Iris pigment epithelial cell (primary cell): ENCODE results near the gene MIXL1.
"Not testable (repeated sequence)": the region's sequence is repeated elsewhere in the genome, so short reads cannot be mapped to it uniquely, and the experiment has no call there.

Experiments used
- DNase-seq: peaks from one replicate; pipeline ENCODE4 v3.0.0-alpha.2; 2011; ENCODE audit warnings: low read depth

The MIXL1 gene

GRCh38 chr1:226215239-226215638 is 8.2 kb upstream of the MIXL1 start:
- DNase-seq: no peak

- DNase-seq: no peak
Observed at GRCh38 chr1:226216056-226216455, 7.4 kb upstream of the MIXL1 start.

- peak; percentile 25 for DNase-seq
Observed at GRCh38 chr1:226217273-226217672, 6.2 kb upstream of the MIXL1 start.

- DNase-seq: no peak
Observed at GRCh38 chr1:226220473-226221189, 2.8 kb upstream of the MIXL1 start.

GRCh38 chr1:226222686-226223085 is 778 bp upstream of the MIXL1 start:
- no peak for DNase-seq

- peak; percentile 20 for DNase-seq
Observed at GRCh38 chr1:226223786-226224244, 351 bp downstream of the MIXL1 start.

GRCh38 chr1:226226601-226227000 is 3.1 kb downstream of the MIXL1 start:
- DNase-seq: no peak

GRCh38 chr1:226233293-226233692 is 9.8 kb downstream of the MIXL1 start:
- DNase-seq: no peak

- no peak for DNase-seq
Observed at GRCh38 chr1:226233806-226234205, 10.3 kb downstream of the MIXL1 start.

GRCh38 chr1:226236826-226237225 is 13.4 kb downstream of the MIXL1 start:
- no peak for DNase-seq

GRCh38 chr1:226239421-226239820 is 16.0 kb downstream of the MIXL1 start:
- no peak for DNase-seq

GRCh38 chr1:226248091-226248490 is 24.6 kb downstream of the MIXL1 start:
- DNase-seq: peak; percentile 67

- no peak for DNase-seq
Observed at GRCh38 chr1:226248796-226249195, 25.3 kb downstream of the MIXL1 start.

GRCh38 chr1:226250511-226250910 is 27.0 kb downstream of the MIXL1 start:
- DNase-seq: no peak

GRCh38 chr1:226252841-226253240 is 29.4 kb downstream of the MIXL1 start:
- not testable (repeated sequence) for DNase-seq

- no peak for DNase-seq
Observed at GRCh38 chr1:226253933-226254332, 30.5 kb downstream of the MIXL1 start.

- peak; percentile 55 for DNase-seq
Observed at GRCh38 chr1:226255380-226255779, 31.9 kb downstream of the MIXL1 start.

GRCh38 chr1:226261818-226262217 is 38.4 kb downstream of the MIXL1 start:
- no peak for DNase-seq

GRCh38 chr1:226268421-226269124 is 45.1 kb downstream of the MIXL1 start:
- peak; percentile 59 for DNase-seq

- DNase-seq: not testable (repeated sequence)
Observed at GRCh38 chr1:226272233-226272902, 48.9 kb downstream of the MIXL1 start.

- peak; percentile 46 for DNase-seq
Observed at GRCh38 chr1:226274138-226274537, 50.7 kb downstream of the MIXL1 start.

- DNase-seq: no peak
Observed at GRCh38 chr1:226276077-226276682, 52.7 kb downstream of the MIXL1 start.
